HG02981 (cell line): ENCODE results near the gene PLCXD3.

Experiments used
- ATAC-seq: cut with Tn5 transposase; IDR thresholded peaks from one replicate; pipeline ENCODE4 v1.9.1; 2021; ENCODE audit warnings: mild to moderate bottlenecking, moderate library complexity; ENCODE audit not compliant: unreplicated experiment

Gene PLCXD3

GRCh38 chr5:41289970-41290464 lies 220.4 kb downstream of the PLCXD3 start:
- no peak for ATAC-seq

- no peak for ATAC-seq
These were observed 223.7 kb downstream of the PLCXD3 start for GRCh38 chr5:41286696-41287095.

GRCh38 chr5:41286165-41286564 lies 224.2 kb downstream of the PLCXD3 start:
- ATAC-seq, result no peak

- no peak for ATAC-seq
These were observed 225.5 kb downstream of the PLCXD3 start for GRCh38 chr5:41284938-41285337.

GRCh38 chr5:41281215-41281810 lies 229.1 kb downstream of the PLCXD3 start:
- ATAC-seq, result no peak

- ATAC-seq, result no peak
These were observed 231.4 kb downstream of the PLCXD3 start for GRCh38 chr5:41279040-41279439.

- no peak for ATAC-seq
These were observed 232.7 kb downstream of the PLCXD3 start for GRCh38 chr5:41277476-41278245.

GRCh38 chr5:41275813-41276512 lies 234.4 kb downstream of the PLCXD3 start:
- no peak for ATAC-seq

GRCh38 chr5:41270423-41271251 lies 239.8 kb downstream of the PLCXD3 start:
- peak; percentile 82 for ATAC-seq

GRCh38 chr5:41268894-41269293 lies 241.5 kb downstream of the PLCXD3 start:
- ATAC-seq, result no peak

- ATAC-seq, result no peak
These were observed 244.0 kb downstream of the PLCXD3 start for GRCh38 chr5:41266377-41266776.

- ATAC-seq, result no peak
These were observed 246.4 kb downstream of the PLCXD3 start for GRCh38 chr5:41264019-41264418.

- no peak for ATAC-seq
These were observed 247.1 kb downstream of the PLCXD3 start for GRCh38 chr5:41263335-41263734.
